Body of pancreas (tissue), 4 donors: ENCODE data around the gene WDR26. TPM values are rescaled to one million over a fixed set of nuclear protein-coding genes. Genes with fewer than 3 reads are reported as not detected.

Source experiments
- ATAC-seq: fragments of 150-250 bp; one replicate; pipeline ENCODE4 v1.9.1; 2016
- DNase-seq, 4 donors: peaks; one replicate each; pipeline ENCODE4 v3.0.0-alpha.2; 2019
- H3K27ac ChIP-seq, 4 donors: fragments of 200-600 bp; sonication (generic); 1 replicate in 3 of 4; 2 replicates in 1 of 4; pipeline versions ENCODE4 v1.5.1 to v1.6.1; 2016 to 2019; ENCODE audit warnings: mild to moderate bottlenecking in 1 of 4, mixed read lengths in 1 of 4, moderate library complexity in 1 of 4
- H3K27me3 ChIP-seq, 2 donors: fragments of 200-600 bp; sonication (generic); one replicate each; pipeline ENCODE4 v1.6.0; 2016; ENCODE audit warnings: mild to moderate bottlenecking in 1 of 2
- H3K36me3 ChIP-seq, 2 donors: fragments of 200-600 bp; sonication (generic); replicated peaks in 1 of 2; 2 replicates each; pipeline ENCODE4 v1.5.1; 2016; ENCODE audit warnings: low read depth in 2 of 2; ENCODE audit not compliant: insufficient read depth in 1 of 2
- H3K4me1 ChIP-seq: fragments of 200-600 bp; sonication (generic); one replicate; pipeline ENCODE4 v1.6.0; 2016
- H3K4me3 ChIP-seq, 2 donors: fragments of 200-600 bp; sonication (generic); 1 replicate in 1 of 2; 2 replicates in 1 of 2; pipeline ENCODE4 v1.5.1; 2016 to 2019
- H3K9me3 ChIP-seq, 3 donors: fragments of 200-600 bp; sonication (generic); 1 replicate in 2 of 3; 2 replicates in 1 of 3; pipeline ENCODE4 v1.5.1; 2016
- POLR2A ChIP-seq, 3 donors: fragments of 450-650 bp; IDR thresholded peaks; one replicate each; pipeline ENCODE4 v1.6.1; 2016; ENCODE audit warnings: antibody characterized with exemption in 3 of 3, mild to moderate bottlenecking in 2 of 3
- WGBS, 2 donors: methylation state at CpG; one replicate each; pipeline ENCODE4 v1.1.5; 2017; 5-methylcytosine and 5-hydroxymethylcytosine counted together
- intact Hi-C: fragments of 100-400 bp; cut with DNase I; formaldehyde crosslinking; loops from one replicate; pipeline ENCODE4 v1.15.1; 2023
- total RNA-seq, 2 donors: library from RNA; depleted of rRNA; stranded (reverse); fragments of >200 nt; gene quantifications; one replicate each; pipeline ENCODE4 v1.1.0, GENCODE V29; 2016
- TF ChIP-seq, protein P1 (sequence below), 7 experiments: fragments of 450-650 bp in 4 of 7; fragments of 200-600 bp in 3 of 7; sonication (generic) in 3 of 7; IDR thresholded peaks; one replicate each; pipeline ENCODE4 v1.5.1; 2016 to 2019; ENCODE audit warnings: antibody characterized with exemption in 7 of 7

Gene WDR26
- total RNA-seq, 2 donors from 2014 or later, result 29.3 to 49.3 TPM

GRCh38 chr1:224457782-224458144, 23.2 kb upstream of the WDR26 start:
- H3K4me1 ChIP-seq, result peaks cover 25% of the 10 kb centered on the region
- no peak overlapping the region for H3K4me3 ChIP-seq
- no peak overlapping the region for H3K27ac ChIP-seq
- H3K27me3 ChIP-seq, result no peaks in the 10 kb centered on the region
- no peaks in the 10 kb centered on the region for H3K36me3 ChIP-seq
- no peak for ATAC-seq
- intact Hi-C loops, result no loop called here
- no peak for DNase-seq
- 67 to 74% methylated on average over 1 of the region's 1 CpG for WGBS, 2 donors
- TF ChIP-seq POLR2A (IDR thresholded peaks at IDR 0.05), result no peak
- TF ChIP-seq, protein P1, sequence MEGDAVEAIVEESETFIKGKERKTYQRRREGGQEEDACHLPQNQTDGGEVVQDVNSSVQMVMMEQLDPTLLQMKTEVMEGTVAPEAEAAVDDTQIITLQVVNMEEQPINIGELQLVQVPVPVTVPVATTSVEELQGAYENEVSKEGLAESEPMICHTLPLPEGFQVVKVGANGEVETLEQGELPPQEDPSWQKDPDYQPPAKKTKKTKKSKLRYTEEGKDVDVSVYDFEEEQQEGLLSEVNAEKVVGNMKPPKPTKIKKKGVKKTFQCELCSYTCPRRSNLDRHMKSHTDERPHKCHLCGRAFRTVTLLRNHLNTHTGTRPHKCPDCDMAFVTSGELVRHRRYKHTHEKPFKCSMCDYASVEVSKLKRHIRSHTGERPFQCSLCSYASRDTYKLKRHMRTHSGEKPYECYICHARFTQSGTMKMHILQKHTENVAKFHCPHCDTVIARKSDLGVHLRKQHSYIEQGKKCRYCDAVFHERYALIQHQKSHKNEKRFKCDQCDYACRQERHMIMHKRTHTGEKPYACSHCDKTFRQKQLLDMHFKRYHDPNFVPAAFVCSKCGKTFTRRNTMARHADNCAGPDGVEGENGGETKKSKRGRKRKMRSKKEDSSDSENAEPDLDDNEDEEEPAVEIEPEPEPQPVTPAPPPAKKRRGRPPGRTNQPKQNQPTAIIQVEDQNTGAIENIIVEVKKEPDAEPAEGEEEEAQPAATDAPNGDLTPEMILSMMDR (IDR thresholded peaks at IDR 0.05), result no peak
- no peaks in the 10 kb centered on the region for H3K9me3 ChIP-seq

GRCh38 chr1:224456637-224456953, 22.0 kb upstream of the WDR26 start:
- Histone ChIP-seq H3K36me3 (no peaks in the 10 kb centered on the region), H3K4me1 (peaks cover 25% of the 10 kb centered on the region), H3K27ac (peak overlapping the region; percentile 23 to 73 (median 60)), H3K4me3 (no peak overlapping the region), H3K27me3 (no peaks in the 10 kb centered on the region), H3K9me3 (no peaks in the 10 kb centered on the region)
- WGBS, 2 donors, result 78 to 85% methylated on average over 7 of the region's 7 CpGs
- DNase-seq, result no peak
- TF ChIP-seq, protein P1 (IDR thresholded peaks at IDR 0.05), result no peak
- no peak for TF ChIP-seq POLR2A (IDR thresholded peaks at IDR 0.05)
- no peak for ATAC-seq
- intact Hi-C loops, result no loop called here

DNA sequence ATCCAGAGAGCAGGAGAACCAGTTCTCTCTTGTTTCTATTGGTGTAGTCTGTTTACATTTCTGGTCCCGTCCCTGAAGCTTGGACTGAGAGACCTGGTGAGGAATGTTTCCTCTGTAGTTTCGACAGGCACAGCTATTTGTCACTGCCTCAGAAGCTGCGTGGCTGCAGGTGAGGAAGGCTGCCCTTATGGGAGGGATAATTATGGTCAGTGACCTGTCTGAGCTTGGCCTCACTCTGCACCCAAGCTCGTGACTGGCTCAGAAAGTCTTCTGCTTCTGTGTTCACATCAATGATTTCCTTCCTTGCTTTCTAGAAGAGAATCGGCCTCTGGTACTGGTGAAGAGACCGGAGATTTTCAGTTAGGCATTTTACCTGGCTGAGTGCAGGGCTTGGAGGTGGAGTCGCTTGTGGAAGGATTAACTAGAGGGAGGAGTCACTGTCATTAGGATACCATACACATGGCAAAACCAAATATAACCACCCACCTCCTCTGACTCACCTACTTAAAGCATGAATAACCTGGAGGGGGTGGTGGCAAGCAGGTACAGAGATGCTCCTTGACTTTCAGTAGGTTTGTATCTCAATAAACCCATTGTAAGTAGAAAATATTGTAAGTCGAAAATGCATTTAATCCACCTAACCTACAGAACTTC, 19.9 kb upstream of the WDR26 start:
- TF ChIP-seq POLR2A (IDR thresholded peaks at IDR 0.05), result peak in 2 of 3 donors; percentile 38 to 49
- TF ChIP-seq, protein P1 (IDR thresholded peaks at IDR 0.05), result no peak
- DNase-seq (peak; percentile 38 to 72 (median 56)), ATAC-seq (peak; percentile 87)
- H3K36me3 ChIP-seq, result no peaks in the 10 kb centered on the region
- intact Hi-C loops, result no loop called here
- no peak overlapping the region for H3K4me3 ChIP-seq
- H3K27ac ChIP-seq, result peak overlapping the region; percentile 69 to 79 (median 72)
- no peaks in the 10 kb centered on the region for H3K9me3 ChIP-seq
- 39 to 40% methylated on average over 8 of the region's 8 CpGs for WGBS, 2 donors
- peaks cover 25% of the 10 kb centered on the region for H3K4me1 ChIP-seq
- no peaks in the 10 kb centered on the region for H3K27me3 ChIP-seq

- H3K27me3 ChIP-seq, result no peaks in the 10 kb centered on the region
- no peaks in the 10 kb centered on the region for H3K36me3 ChIP-seq
- no peaks in the 10 kb centered on the region for H3K9me3 ChIP-seq
- peaks cover 13% of the 10 kb centered on the region for H3K4me1 ChIP-seq
- WGBS, 2 donors, result 92 to 95% methylated on average over 4 to 7 of the region's 7 CpGs
- no peak overlapping the region for H3K4me3 ChIP-seq
- TF ChIP-seq POLR2A (IDR thresholded peaks at IDR 0.05), result no peak
- TF ChIP-seq, protein P1 (IDR thresholded peaks at IDR 0.05), result no peak
- intact Hi-C loops, result no loop called here
- DNase-seq (no peak), ATAC-seq (no peak)
- no peak overlapping the region for H3K27ac ChIP-seq
These were observed 16.2 kb upstream of the WDR26 start for GRCh38 chr1:224450561-224451350.
